Upper lobe of left lung (tissue), 4 donors: ENCODE results near the gene ERGIC1.

Experiments
- CTCF ChIP-seq, 6 experiments: fragments of 450-650 bp in 4 of 6; fragments of 200-600 bp in 2 of 6; sonication (generic) in 2 of 6; IDR thresholded peaks; one replicate each; pipeline ENCODE4 v1.5.1; 2016 to 2019; ENCODE audit warnings: antibody characterized with exemption in 6 of 6
- EP300 ChIP-seq, 4 donors: sonication (generic); formaldehyde crosslinking; IDR thresholded peaks; one replicate each; pipeline ENCODE4 v1.5.1; 2017; ENCODE audit warnings: antibody characterized with exemption in 4 of 4, control low read depth in 2 of 4
- POLR2A ChIP-seq, 4 donors: fragments of 450-650 bp; IDR thresholded peaks; one replicate each; pipeline ENCODE4 v1.5.1; 2016 to 2017; ENCODE audit warnings: antibody characterized with exemption in 4 of 4, mild to moderate bottlenecking in 2 of 4
- POLR2AphosphoS5 ChIP-seq, 2 donors: sonication (generic); formaldehyde crosslinking; IDR thresholded peaks; one replicate each; pipeline ENCODE4 v1.5.1; 2017; ENCODE audit warnings: antibody characterized with exemption in 2 of 2

DNA sequence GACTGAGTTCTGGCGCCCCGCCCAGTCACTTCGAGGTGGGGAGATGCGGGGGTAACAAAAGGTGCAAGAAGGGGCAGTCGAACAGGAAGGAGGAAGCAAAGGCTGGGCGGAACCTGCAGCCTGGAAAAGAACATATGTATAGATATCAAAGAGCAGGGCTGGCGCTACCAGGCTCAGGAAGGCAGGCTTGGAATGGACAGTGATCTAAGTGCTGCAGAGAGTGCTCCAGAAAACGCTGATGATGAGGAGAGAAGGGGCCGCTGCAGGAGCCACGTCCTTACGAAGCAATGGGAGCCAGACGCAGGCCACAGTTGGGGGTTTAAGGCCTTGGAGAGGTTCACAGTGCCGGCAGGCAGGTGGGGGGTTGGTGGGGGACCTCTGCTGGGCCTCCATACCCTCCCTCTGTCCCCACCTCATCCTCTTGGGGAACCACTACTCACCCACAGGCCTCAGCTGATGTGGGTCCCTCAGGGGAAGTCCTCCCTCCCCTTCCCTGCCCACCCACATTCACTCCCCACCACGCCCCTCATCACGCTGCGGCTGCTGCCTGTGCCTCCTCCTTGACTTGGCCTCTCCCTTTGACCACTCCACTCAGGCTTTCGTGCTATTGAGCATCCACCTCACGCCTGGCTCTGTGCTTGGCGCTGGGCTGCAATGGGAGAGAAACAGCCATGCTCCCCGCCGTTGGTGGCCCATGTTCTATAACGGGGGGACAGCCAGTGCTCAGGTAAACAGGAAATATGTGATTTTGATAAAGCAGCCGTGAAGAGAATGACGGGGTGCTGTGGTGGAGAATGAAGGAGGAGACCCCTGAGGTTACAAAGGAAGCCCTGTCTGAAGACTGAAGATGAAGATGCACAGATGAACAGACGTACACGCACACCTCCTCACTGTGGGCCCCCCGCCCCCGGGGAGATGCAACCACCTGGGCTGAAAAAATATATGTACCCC is 84.6 kb downstream of the ERGIC1 start:
- TF ChIP-seq POLR2AphosphoS5 (IDR thresholded peaks at IDR 0.05) (no peak), POLR2A (IDR thresholded peaks at IDR 0.05) (no peak), CTCF (IDR thresholded peaks at IDR 0.05) (no peak), EP300 (IDR thresholded peaks at IDR 0.05) (no peak)
